HG03575 (cell line): ENCODE measurements around the gene VIPR2.
"Not testable (repeated sequence)": the region's sequence is repeated elsewhere in the genome, so short reads cannot be mapped to it uniquely, and the experiment has no call there.

Source experiments
- ATAC-seq: cut with Tn5 transposase; IDR thresholded peaks from one replicate; pipeline ENCODE4 v1.9.1; 2021; ENCODE audit not compliant: unreplicated experiment, insufficient number of reproducible peaks, low FRiP score; ENCODE audit errors: extremely low read depth

Gene VIPR2

DNA sequence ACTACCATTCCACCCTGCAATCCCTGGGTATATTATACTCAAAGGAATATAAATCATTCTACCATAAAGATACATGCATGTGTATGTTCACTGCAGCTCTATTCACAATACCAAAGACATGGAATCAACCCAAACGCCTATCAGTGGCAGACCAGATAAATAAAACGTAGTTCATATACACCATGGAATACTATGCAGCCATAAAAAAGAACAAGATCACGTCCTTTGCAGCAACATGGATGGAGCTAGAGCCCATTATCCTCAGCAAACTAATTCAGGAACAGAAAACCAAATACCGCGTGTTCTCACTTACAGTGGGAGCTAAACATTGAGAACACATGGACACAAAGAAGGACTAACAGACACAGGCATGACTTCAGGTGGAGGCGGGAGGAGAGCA lies 150.0 kb downstream of the VIPR2 start:
- no peak for ATAC-seq

DNA sequence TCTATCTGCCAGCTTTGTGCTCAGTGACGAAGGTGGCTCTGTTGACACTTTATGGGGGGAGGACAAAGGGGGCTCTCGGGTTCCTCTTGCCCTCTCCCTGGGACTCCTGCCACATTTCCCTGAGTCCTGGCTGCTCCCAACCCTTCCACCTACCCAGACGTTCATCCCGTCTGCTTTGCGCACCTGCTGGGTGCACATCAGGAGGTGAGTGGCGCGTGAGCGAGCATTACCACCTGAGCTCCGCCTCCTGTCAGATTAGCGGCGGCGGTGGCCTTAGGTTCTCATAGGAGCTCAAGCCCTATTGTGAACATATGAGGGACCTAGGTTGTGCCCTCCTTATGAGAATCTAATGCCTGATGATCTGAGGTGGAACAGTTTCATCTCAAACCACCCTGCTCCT lies 151.1 kb downstream of the VIPR2 start:
- no peak for ATAC-seq

DNA sequence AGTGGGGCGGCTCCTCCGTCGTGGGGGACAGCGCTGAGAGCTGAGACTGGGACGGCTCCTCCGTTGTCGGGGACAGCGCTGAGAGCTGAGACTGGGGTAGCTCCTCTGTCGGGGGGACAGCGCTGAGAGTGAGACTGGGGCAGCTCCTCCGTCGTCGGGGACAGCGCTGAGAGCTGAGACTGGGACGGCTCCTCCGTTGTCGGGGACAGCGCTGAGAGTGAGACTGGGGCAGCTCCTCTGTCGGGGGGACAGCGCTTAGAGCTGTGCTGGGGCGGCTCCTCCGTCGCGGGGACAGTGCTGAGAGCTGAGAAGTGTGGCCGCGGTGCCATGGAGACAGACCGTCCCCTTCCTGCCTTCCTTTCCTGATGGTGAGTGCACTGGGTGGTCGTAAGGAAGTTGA lies 151.9 kb downstream of the VIPR2 start:
- ATAC-seq: no peak

DNA sequence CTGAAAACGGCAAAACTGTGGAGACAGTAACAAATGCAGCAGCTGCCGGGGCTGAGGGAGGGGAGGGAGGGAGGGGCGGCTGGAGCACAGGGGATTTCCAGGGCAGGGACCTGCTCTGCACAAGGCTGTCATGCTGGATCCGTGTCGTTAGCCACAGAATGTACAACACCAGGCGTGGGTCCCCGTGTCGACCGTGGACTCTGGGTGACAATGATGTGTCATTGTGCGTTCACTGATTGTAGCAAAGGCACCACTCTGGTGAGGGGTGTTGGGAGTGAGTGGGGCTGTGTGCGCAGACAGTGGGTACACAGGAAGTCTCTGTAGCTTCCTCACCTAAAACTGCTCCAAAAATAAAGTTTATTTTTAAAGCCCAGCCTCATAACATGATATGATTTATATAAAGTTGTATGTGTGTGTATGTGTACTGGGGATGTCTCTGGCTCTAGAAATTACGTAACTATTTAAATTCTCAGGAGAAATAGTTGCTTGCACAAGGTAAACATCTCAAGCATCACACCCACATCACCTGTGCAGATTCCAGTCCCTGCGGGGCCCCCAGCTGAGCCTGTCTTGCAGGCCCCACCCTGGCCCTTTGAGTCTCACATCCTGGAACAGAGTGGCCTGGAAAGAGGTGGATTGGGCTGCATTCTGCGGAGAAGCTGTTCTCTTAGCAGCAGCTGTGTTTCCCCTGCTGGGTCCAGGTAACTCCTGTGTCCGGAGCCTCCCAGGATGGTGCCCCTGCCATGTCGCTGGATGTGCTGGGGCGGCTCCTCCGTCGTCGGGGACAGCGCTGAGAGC lies 152.6 kb downstream of the VIPR2 start:
- ATAC-seq: no peak

DNA sequence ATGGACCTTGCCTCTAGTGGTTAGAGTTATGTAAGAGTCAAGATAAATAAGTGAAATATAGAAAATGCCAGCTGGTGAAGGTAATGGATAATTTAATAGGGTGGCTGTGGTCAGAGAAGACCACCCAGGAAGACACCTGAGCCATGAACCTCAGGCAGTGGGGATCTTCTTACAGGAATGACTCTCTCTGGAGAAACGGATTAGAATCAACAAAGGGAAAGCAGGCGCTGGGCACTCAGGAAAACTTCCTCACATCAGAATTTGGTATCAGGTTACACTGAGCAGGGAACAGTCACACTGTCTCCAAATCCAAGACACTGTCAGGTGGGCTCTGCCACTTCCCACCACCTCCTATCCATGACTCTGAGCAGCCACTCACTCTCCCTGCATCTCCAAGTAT lies 155.7 kb downstream of the VIPR2 start:
- no peak for ATAC-seq

DNA sequence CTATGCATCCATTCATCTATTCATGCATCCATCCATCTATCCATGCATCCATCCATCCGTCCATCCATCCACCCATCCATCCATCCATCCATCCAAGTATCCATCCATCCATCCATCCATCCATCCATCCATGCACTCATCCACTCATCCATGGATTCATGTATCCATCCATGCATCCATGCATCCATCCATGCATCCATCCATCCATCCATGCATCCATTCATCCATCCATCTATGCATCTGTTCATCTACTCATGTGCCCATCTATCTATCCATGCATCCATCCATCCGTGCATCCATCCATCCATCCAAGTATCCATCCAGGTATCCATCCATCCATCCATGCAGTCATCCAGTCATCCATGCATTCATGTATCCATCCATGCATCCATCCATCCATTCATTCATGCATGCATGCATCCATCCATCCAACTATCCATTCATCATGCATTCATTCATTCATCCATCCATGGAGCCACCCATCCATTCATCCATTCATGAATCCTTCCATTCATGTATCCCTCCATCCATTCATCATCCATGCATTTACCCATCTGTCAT lies 156.3 kb downstream of the VIPR2 start:
- ATAC-seq: no peak

DNA sequence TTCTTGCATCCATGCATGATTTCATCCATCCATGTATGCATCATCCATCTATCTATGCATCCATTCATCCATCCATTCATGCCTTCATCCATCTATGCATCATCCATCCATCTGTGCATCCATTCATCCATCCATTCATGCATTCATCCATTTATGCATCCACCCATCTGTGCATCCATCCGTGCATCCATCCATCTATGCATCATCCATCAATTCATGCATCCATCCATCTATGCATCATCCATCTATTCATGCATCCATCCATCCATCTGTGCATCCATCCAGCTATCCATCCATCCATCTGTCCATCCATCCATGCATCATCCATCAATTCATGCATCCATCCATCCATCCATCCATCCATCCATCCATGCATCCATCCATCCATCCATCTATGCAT lies 157.0 kb downstream of the VIPR2 start:
- no peak for ATAC-seq

DNA sequence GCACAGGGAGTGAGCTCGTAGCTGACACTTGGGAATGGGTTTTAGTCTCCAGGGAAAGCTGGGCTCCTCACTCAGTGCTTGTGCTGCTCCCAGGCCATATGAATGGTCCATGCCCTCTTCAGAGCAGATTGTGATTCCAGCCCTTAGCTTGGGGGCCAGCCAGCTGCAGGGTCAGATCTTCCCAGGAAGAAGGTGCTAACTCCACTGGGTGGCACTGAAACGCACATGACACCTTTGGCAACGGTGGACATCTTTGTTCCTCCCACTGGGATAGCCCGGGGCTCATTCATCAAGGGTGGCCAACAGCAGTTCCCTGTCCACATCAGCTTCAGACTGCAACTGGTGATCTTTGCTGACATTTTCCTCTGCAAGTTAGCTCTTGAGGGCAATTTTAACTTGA lies 159.1 kb downstream of the VIPR2 start:
- ATAC-seq: no peak

DNA sequence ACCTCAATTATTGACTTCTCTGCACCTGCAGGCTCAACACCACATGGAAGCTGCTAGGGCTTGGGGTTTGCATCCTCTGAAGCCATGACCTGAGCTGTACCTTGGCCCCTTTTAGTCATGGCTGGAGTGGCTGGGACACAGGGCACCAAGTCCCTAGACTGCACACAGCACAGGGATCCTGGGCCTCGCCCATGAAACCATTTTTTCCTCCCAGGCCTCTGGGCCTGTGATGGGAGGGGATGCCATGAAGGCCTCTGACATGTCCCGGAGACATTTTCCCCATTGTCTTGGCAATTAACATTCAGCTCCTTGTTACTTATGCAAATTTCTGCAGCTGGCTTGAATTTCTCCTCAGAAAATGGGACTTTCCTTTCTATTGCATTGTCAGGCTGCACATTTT lies 160.7 kb downstream of the VIPR2 start:
- not testable (repeated sequence) for ATAC-seq

DNA sequence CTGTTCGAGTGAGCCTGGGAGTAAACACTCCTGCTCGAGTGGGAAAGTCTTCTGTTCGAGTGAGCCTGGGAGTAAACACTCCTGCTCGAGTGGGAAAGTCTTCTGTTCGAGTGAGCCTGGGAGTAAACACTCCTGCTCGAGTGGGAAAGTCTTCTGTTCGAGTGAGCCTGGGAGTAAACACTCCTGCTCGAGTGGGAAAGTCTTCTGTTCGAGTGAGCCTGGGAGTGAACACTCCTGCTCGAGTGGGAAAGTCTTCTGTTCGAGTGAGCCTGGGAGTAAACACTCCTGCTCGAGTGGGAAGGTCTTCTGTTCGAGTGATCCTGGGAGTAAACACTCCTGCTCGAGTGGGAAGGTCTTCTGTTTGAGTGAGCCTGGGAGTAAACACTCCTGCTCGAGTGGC lies 162.6 kb downstream of the VIPR2 start:
- ATAC-seq: not testable (repeated sequence)

DNA sequence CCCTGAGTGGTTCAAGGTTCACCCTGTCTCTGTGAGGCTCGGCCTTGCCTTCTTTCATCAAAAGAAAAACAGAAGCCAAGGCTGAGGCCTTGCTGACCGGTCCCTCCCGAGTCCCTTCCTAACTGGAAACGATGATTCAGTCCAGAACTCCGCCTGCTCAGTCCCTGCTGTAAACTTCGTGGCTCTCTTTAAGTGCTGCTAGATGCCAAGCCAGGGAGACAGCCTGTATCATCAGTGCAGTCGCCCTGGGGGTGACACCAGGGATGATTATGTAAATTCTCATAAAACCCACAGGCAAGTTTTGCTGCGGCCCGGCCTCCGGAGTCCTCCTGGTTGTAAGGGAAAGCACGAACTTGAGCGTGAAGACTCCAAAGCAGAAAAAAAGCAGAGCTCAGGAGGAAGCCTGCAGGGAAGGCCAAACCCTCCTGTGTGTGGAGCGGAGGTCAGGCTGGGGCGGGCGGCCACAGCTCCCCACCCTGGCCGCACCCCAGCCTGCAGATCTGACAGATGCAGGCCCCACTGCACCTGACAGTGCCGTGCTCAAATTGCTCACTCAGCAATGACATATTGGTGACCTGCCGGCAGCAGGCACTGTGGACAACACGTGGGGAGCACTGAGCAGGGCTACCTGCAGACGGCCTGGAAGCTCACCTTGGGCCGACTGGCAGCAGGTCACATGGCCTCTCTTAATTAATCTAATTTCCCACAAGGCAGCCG lies 164.9 kb downstream of the VIPR2 start:
- no peak for ATAC-seq

DNA sequence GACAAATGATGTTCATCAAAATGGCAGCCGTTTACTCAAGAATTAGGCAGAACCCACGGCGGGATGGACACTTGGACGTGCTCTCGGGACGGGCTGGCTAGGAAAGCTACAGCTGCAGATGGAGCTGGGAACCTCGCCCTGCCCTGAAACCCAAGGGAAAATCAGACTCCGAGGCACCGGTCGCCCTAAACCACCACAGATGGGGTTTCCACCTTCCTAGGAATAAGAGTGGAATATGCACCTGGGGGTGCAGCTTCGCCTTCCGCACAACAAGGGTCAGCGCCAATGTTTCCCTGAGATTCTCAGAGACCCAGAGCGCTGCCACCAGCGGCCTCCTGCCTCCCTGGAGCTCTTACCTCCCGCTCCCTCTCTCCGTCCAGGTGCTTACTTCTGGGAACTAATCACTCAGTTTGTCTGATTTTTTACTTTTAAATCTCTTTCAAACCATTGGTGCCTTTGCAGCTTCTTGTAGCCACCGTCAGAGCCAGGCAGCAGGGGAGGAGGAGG lies 165.6 kb downstream of the VIPR2 start:
- no peak for ATAC-seq
